Keratinocyte (primary cell): Measurements from ENCODE around the gene EPS8L2. TPM values are rescaled to one million over a fixed set of nuclear protein-coding genes. Genes with fewer than 3 reads are reported as not detected.

Experiments used
- DNase-seq: peaks from one replicate; pipeline ENCODE4 v3.0.0-alpha.2; 2011; ENCODE audit warnings: low read depth, missing footprints, low spot score
- FAIRE-seq: peaks from 2 replicates; lab custom pipeline; 2011; peaks lifted over from hg19 to GRCh38; lab: Jason Lieb, UNC
- H2AFZ ChIP-seq: 2 replicates; pipeline ENCODE4 v1.6.0; 2012; ENCODE audit warnings: low read length, control low read depth, inconsistent platforms; ENCODE audit not compliant: control insufficient read depth
- H3K27ac ChIP-seq: 2 replicates; pipeline ENCODE4 v1.5.1; 2011; ENCODE audit warnings: low read length; ENCODE audit not compliant: control insufficient read depth, insufficient read depth
- H3K27me3 ChIP-seq: 3 replicates; pipeline ENCODE4 v1.6.0; 2011; ENCODE audit warnings: low read length; ENCODE audit not compliant: control insufficient read depth, insufficient read depth; ENCODE audit errors: extremely low read depth
- H3K36me3 ChIP-seq, 2 experiments: 2 replicates in 1 of 2; 3 replicates in 1 of 2; pipeline ENCODE4 v1.5.1; 2011; ENCODE audit warnings: low read length in 2 of 2, mild to moderate bottlenecking in 1 of 2; ENCODE audit not compliant: control insufficient read depth in 2 of 2, insufficient read depth in 2 of 2; ENCODE audit errors: extremely low read depth in 1 of 2
- H3K4me1 ChIP-seq: 3 replicates; pipeline ENCODE4 v1.5.1; 2011; ENCODE audit warnings: low read length; ENCODE audit not compliant: control insufficient read depth, insufficient read depth; ENCODE audit errors: extremely low read depth
- H3K4me2 ChIP-seq: 3 replicates; pipeline ENCODE4 v1.6.0; 2011; ENCODE audit warnings: low read depth, low read length; ENCODE audit not compliant: control insufficient read depth, insufficient read depth; ENCODE audit errors: extremely low read depth
- H3K4me3 ChIP-seq, 3 experiments: fragments of 200-600 bp in 1 of 3; sonication (generic) in 1 of 3; 2 replicates in 2 of 3; 3 replicates in 1 of 3; pipeline ENCODE4 v1.5.1; 2011 to 2016; ENCODE audit warnings: low read length in 3 of 3, mild to moderate bottlenecking in 3 of 3, control low read depth in 2 of 3, inconsistent platforms in 1 of 3, low read depth in 1 of 3, mixed read lengths in 1 of 3, mixed run types in 1 of 3, moderate library complexity in 1 of 3; ENCODE audit not compliant: control insufficient read depth in 2 of 3, insufficient read depth in 2 of 3; ENCODE audit errors: extremely low read depth in 1 of 3
- H3K79me2 ChIP-seq: 2 replicates; pipeline ENCODE4 v1.6.0; 2012; ENCODE audit warnings: low read length; ENCODE audit not compliant: control insufficient read depth, insufficient read depth
- H3K9ac ChIP-seq: 3 replicates; pipeline ENCODE4 v1.6.0; 2011; ENCODE audit warnings: low read length; ENCODE audit not compliant: control insufficient read depth, insufficient read depth; ENCODE audit errors: extremely low read depth
- H3K9me1 ChIP-seq: 3 replicates; pipeline ENCODE4 v1.6.0; 2011; ENCODE audit warnings: low read length; ENCODE audit not compliant: control insufficient read depth, insufficient read depth; ENCODE audit errors: extremely low read depth
- H3K9me3 ChIP-seq: 2 replicates; pipeline ENCODE4 v1.5.1; 2012; ENCODE audit warnings: low read depth, low read length; ENCODE audit not compliant: control insufficient read depth
- H4K20me1 ChIP-seq: 3 replicates; pipeline ENCODE4 v1.6.0; 2011; ENCODE audit warnings: low read length; ENCODE audit not compliant: control insufficient read depth, insufficient read depth; ENCODE audit errors: extremely low read depth
- EZH2 ChIP-seq: IDR thresholded peaks from one replicate; pipeline ENCODE4 v1.6.1; 2012; ENCODE audit warnings: inconsistent platforms, mild to moderate bottlenecking, low read length, moderate library complexity
- dilution Hi-C: fragments of 300-500 bp; cut with MboI; formaldehyde crosslinking; loops from one replicate; pipeline ENCODE4 v1.7.0; 2020; ENCODE audit warnings: low sequenced_read_pairs; ENCODE audit not compliant: extremely low pct_ligation_motif_present
- polyA plus RNA-seq, 5 experiments: library from polyadenylated mRNA; depleted of rRNA in 3 of 5; stranded (reverse) in 3 of 5; stranded (forward) in 1 of 5; unstranded in 1 of 5; fragments of >200 nt; gene quantifications; 1 replicate in 1 of 5; 2 replicates in 3 of 5; 3 replicates in 1 of 5; pipeline versions ENCODE4 v1.2.1 to v1.2.3, GENCODE V29; 2011 to 2012; ENCODE audit warnings: missing spikeins in 2 of 5, low read depth in 1 of 5, low replicate concordance in 1 of 5
- TF ChIP-seq, protein P1 (sequence below), 3 experiments: IDR thresholded peaks in 1 of 3; conservative IDR thresholded peaks in 1 of 3; optimal IDR thresholded peaks in 1 of 3; 2 replicates in 2 of 3; 3 replicates in 1 of 3; pipeline versions ENCODE3 to v1.5.1; 2011; ENCODE audit warnings: low read length in 3 of 3, mild to moderate bottlenecking in 3 of 3, moderate library complexity in 2 of 3, control low read depth in 1 of 3, inconsistent platforms in 1 of 3; ENCODE audit not compliant: insufficient read depth in 2 of 3; ENCODE audit errors: extremely low read depth in 1 of 3

EPS8L2 gene
- polyA plus RNA-seq, 1 donor (not counting 4 experiments of a cell fraction or from before 2014, with no cell fraction given): 114 TPM

GRCh38 chr11:720642-721246, 14.7 kb downstream of the EPS8L2 start:
- Histone ChIP-seq H3K4me1 (peaks cover 7% of the 10 kb centered on the region), H4K20me1 (peaks cover 5% of the 10 kb centered on the region), H3K4me2 (no peak overlapping the region), H3K9ac (no peak overlapping the region), H3K36me3 (peaks cover 26 to 28% of the 10 kb centered on the region in 2 experiments), H3K9me1 (no peaks in the 10 kb centered on the region), H3K79me2 (peaks cover 3% of the 10 kb centered on the region), H2AFZ (no peak overlapping the region), H3K27ac (no peak overlapping the region), H3K27me3 (no peaks in the 10 kb centered on the region), H3K9me3 (no peaks in the 10 kb centered on the region), H3K4me3 (no peak overlapping the region)
- dilution Hi-C loops: no loop called here
- DNase-seq: no peak
- TF ChIP-seq EZH2: no peak
- TF ChIP-seq, protein P1, sequence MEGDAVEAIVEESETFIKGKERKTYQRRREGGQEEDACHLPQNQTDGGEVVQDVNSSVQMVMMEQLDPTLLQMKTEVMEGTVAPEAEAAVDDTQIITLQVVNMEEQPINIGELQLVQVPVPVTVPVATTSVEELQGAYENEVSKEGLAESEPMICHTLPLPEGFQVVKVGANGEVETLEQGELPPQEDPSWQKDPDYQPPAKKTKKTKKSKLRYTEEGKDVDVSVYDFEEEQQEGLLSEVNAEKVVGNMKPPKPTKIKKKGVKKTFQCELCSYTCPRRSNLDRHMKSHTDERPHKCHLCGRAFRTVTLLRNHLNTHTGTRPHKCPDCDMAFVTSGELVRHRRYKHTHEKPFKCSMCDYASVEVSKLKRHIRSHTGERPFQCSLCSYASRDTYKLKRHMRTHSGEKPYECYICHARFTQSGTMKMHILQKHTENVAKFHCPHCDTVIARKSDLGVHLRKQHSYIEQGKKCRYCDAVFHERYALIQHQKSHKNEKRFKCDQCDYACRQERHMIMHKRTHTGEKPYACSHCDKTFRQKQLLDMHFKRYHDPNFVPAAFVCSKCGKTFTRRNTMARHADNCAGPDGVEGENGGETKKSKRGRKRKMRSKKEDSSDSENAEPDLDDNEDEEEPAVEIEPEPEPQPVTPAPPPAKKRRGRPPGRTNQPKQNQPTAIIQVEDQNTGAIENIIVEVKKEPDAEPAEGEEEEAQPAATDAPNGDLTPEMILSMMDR (optimal IDR thresholded peaks at IDR 0.05 in 1 of 3, IDR thresholded peaks at IDR 0.05 in 1 of 3, conservative IDR thresholded peaks at IDR 0.05 in 1 of 3; ENCODE audit: extremely low read depth in 1 of 3, insufficient read depth in 2 of 3, low read length in 3 of 3): no peak
- FAIRE-seq: no peak

DNA sequence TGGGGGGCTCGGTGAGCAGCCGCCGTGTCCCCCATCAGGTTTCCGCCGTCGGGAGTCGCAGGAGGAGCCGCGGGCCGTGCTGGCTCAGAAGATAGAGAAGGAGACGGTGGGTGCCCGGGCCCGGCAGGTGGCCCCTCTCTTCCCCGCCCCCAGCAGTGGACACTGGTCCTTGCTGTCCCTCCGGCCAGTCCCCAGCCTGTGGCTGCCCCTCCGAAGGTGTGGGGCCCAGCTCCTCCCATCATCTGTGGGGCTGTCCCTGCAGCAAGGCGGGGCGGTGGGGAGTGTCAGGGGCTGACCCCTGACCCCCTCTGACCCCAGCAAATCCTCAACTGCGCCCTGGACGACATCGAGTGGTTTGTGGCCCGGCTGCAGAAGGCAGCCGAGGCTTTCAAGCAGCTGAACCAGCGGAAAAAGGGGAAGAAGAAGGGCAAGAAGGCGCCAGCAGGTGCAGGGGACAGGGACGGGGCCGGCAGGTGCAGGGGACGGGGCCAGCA, 15.3 kb downstream of the EPS8L2 start:
- Histone ChIP-seq H3K9me1 (no peaks in the 10 kb centered on the region), H3K36me3 (peaks cover 26 to 28% of the 10 kb centered on the region in 2 experiments), H3K4me2 (no peak overlapping the region), H3K9ac (no peak overlapping the region), H3K4me1 (peaks cover 7% of the 10 kb centered on the region), H3K27ac (no peak overlapping the region), H3K27me3 (no peaks in the 10 kb centered on the region), H3K79me2 (peaks cover 3% of the 10 kb centered on the region), H3K9me3 (no peaks in the 10 kb centered on the region), H2AFZ (no peak overlapping the region), H3K4me3 (no peak overlapping the region), H4K20me1 (peaks cover 5% of the 10 kb centered on the region)
- TF ChIP-seq EZH2: no peak
- TF ChIP-seq, protein P1 (optimal IDR thresholded peaks at IDR 0.05 in 1 of 3, IDR thresholded peaks at IDR 0.05 in 1 of 3, conservative IDR thresholded peaks at IDR 0.05 in 1 of 3; ENCODE audit: extremely low read depth in 1 of 3, insufficient read depth in 2 of 3, low read length in 3 of 3): no peak
- DNase-seq (no peak), FAIRE-seq (no peak)
- dilution Hi-C loops: no loop called here
